Umbilical cord (tissue), 2 donors: Measurements from ENCODE around the gene IRAG1. TPM values are rescaled to one million over a fixed set of nuclear protein-coding genes. Genes with fewer than 3 reads are reported as not detected.

Experiments
- DNase-seq: peaks from one replicate; pipeline ENCODE4 v3.0.0-alpha.2; 2015; ENCODE audit warnings: low spot score
- total RNA-seq: library from RNA; depleted of rRNA; stranded (reverse); fragments of >200 nt; gene quantifications from one replicate; pipeline ENCODE4 v1.2.3, GENCODE V29; 2014; ENCODE audit warnings: low replicate concordance; ENCODE audit not compliant: insufficient read depth

Gene IRAG1, protein sequence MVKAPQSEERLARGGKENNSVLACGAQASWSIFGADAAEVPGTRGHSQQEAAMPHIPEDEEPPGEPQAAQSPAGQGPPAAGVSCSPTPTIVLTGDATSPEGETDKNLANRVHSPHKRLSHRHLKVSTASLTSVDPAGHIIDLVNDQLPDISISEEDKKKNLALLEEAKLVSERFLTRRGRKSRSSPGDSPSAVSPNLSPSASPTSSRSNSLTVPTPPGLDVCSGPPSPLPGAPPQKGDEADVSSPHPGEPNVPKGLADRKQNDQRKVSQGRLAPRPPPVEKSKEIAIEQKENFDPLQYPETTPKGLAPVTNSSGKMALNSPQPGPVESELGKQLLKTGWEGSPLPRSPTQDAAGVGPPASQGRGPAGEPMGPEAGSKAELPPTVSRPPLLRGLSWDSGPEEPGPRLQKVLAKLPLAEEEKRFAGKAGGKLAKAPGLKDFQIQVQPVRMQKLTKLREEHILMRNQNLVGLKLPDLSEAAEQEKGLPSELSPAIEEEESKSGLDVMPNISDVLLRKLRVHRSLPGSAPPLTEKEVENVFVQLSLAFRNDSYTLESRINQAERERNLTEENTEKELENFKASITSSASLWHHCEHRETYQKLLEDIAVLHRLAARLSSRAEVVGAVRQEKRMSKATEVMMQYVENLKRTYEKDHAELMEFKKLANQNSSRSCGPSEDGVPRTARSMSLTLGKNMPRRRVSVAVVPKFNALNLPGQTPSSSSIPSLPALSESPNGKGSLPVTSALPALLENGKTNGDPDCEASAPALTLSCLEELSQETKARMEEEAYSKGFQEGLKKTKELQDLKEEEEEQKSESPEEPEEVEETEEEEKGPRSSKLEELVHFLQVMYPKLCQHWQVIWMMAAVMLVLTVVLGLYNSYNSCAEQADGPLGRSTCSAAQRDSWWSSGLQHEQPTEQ
- total RNA-seq, result 62.6 TPM

DNA sequence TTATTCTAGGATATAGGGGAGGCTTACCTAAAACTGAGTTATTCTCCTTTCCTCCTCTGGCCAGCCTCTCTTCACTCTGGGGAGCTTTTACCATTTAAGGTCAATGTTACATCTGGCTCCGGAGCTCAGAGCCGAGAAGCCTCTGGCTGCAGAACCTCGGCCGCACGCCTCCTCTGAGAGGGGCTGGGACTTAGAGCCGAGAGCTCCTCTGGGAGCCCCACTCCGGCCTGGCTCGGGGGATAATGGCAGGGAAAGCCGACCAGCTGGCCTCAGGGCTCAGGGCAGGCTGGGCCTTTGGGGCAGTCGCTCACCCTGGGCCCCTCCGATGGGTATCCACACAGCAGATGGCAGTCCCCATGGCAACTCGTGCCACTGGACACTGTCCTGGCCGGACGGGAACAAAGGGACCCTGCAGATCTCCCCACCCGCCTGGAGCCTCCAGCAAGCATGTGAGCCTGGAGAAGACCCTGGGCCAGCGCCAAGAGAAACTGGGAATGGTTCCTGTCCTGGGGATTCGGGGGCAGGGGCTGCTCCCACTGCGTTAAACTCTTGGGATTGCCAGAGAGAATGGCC lies at the start of gene IRAG1:
Gene IRAG1 (minus strand): TSS at position 247 of the 573 bp plus-strand sequence. CDS start 153 bp downstream, at position 94.
- peak; percentile 93 for DNase-seq

DNA sequence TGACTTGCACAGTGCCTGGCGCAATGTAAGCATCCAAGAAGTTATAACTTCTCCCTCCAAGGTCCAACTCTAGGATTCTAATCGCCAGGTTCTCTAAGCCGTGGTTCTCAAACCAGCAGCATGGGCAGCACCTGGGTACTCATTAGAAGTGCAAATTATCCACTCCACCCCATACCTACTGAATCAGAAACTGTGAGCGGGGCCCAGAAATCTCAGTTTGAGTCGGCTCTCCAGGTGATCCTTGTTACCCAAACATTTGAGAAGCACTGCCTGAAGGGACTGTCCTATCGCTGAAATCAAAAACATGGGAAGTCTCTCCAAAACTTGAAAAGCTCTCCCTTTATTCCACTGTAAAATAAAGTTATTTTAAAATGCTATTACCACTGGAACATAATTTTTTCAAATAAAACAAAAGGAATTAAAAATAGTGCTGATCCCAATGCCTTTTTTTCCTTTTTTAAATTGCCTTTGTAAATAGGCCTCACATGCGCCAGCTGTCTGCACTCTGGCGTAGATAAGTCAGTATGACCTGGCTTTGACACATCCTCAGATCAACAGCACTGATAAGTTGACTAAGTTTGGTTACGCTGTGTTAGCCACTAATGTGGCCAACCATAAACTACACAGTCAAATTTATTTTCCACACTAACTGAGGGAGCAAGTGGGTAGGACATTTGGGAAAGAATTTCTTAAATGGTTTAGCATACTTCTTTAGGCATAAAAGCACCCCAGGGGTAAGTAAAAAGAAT lies 49.1 kb upstream of the IRAG1 start:
- DNase-seq, result no peak

DNA sequence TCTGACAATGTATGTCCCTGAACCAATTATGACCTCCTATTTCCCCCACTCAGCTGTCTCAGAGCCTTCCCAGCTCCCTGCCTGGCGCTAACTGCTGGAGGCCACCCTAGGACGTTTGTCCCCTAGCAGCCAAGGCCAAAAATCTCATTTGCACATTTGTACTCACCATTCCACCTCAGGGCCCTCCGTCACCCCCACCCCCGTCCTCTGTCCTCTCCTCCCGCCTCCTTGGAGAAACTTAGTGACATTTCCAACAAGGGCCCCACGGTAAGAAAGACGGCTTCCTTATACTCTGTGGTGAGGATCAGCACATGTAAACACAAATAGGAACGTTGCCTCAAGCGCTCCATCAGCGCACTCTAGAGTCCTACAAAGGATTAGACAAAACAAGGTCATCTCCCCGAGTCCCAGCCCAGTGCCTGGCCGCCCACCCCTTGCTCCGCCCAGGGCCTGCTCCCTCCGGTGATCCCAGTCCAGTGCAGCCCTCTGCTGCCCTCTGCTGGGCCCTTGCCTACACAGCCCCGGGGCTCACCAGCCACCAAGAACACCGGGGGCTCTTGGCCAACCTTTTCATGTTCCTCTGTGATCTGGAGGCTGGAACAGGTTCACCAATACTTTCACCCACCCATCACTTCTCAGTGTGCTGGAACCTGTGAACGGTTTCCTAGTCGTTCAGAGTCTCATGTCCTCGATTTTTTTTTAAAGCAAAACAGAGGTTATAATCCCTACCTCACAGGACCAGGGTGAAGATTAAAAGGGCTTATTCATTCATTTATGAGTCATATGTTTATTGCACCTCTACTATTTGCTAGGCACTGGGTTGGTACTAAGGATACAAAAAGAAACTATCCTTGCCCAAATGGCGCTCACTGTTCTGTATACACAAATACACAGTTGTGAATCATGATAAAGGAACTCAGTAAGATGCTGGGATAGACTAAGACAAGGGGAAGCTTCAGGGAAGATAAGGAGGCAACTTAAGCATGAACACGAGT lies 42.2 kb upstream of the IRAG1 start:
- DNase-seq, result peak; percentile 97

DNA sequence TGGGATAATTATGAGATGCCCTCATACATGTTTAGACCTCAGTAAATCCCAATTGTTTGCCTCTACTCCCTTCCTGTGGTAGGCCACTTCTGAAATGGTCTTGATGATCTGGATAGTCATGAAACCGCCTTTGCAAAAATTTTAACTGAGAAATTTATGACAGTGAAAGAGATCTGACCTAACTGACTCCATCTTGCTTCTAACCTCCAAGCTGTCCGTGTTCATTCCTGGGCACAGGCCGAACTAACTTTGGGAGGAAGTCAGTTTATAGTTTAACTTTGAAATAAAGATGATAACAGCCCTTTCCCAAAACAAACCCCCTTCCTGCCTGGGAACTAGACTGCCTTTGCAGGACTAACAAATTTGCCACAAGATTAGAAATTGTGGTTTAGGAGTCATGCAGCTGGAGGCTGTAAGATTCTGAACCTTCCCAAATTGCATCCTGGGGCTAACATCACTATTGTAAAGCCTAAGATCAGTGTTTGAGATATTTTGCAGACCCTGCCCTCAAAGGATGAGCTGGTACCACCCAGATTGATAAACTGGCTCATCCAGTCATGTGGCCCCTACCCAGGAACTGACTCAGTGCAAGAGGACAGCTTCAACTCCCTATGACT lies 37.6 kb upstream of the IRAG1 start:
- DNase-seq, result no peak

DNA sequence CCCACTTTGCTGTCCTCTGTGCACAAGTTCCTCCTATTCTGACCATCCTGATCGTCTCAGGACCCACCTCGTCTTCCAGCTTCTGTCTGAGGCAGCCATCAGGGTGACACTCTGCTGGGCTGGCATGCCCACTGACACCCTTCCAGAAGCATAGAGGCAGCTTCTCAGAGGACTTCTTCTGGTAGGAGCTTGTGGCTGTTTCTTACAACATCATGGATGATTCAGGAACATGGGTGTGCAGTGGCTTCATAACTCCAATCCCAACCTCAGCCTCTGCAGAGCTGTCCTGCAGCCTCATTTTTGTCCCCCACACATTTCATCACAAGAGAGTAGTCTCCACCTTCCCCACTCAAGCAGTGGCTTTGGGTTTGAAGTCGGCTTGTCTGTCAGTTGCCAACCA lies 36.6 kb upstream of the IRAG1 start:
- DNase-seq, result no peak

DNA sequence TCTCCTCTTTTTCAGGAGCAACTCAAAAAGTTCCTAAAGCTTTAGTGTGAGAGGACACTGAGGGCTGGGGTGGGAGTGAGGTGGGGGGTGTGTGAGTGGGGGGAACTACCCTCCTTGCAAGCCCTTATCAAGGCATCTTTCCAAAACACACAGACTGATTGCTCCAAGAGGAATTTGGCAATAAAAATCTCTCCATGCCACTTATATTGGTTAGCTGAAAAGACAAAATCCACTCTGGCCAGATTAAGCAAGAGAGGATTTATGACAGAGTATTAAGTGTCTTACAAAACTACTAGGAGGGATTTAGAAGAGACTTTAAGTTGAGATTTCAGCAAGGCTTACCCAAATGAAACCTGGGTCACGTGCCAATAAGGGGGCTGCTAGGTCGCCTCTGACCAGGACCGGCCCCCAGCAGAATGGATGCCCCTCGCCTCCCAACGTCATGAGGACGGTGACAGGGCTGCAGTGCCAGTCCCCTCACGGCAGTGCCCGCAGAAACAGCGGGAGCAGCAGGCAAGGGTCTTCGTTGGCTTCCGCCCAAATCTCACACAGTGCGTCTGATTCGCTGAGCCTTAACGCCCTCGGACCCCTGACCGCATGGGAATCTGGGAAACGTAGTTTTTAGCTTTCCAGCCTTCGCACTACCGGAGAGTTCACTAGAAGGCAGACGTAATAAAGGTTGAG lies 35.4 kb upstream of the IRAG1 start:
- DNase-seq, result peak; percentile 95

DNA sequence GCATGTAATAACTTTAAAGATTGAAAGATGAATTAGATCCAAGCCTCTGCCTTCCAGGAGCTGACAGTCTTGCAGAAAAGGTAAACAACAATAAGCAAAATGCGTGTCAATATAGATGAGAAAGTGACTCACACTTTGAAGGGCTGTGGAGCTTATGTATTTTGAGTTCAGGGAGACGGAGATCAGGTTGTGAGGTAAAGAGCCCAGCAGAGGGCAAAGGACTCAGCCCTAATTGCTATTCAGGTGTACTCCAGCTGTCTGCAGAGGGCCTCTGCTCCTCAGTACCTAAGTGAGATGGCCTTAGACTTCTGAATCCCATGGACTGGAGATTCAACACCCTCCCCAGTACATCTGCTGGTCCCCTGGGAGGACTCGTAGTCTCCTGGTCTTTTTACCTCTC lies 34.6 kb upstream of the IRAG1 start:
- DNase-seq, result no peak

DNA sequence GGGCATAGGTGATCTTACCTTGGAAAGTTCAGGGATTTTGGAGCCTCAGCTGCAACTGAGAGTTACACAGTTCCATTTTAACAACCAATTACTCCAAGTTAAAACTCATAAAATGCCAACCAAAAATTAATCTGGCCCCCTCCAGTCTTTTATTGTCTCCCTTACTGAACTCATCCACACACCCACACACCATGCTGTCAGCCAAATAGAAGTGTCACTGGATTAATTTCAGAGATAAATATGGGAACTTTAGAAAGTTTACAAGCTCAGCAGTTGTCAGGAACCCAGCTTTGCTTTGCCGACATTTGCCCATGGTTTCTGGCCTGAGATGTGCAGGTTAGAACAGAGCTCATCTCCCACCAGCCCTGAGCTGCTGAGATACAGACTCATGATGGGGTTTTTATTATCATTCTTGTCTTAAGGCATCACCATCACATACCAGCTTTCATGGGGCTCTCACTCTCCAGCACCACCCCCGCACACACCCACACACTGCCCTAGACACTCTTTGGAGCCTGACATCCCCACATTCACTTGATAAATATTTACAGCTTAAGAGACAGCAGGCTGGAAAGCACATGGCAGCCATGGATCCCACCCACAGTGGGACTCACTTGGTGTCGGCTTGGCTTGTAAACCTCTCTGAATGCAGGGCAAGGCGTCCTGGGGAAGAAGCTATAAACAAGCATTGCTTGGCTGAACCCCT lies 33.7 kb upstream of the IRAG1 start:
- peak; percentile 88 for DNase-seq

DNA sequence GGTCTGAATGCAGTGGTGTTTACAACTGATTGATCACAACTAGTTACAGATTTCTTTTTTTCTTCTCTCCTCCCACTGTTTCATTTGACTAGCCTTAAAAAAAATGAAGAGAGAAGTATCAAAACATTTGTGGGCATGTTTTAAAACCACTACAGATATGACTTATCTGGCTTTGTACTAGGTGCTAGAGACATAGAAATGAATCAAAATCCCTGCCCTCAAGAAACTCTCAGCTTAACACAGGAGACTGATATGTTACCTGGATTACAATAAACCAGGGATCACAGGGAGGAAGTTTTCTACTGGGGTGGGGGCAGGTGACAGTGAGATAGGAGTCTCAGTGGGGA lies 32.3 kb upstream of the IRAG1 start:
- no peak for DNase-seq

DNA sequence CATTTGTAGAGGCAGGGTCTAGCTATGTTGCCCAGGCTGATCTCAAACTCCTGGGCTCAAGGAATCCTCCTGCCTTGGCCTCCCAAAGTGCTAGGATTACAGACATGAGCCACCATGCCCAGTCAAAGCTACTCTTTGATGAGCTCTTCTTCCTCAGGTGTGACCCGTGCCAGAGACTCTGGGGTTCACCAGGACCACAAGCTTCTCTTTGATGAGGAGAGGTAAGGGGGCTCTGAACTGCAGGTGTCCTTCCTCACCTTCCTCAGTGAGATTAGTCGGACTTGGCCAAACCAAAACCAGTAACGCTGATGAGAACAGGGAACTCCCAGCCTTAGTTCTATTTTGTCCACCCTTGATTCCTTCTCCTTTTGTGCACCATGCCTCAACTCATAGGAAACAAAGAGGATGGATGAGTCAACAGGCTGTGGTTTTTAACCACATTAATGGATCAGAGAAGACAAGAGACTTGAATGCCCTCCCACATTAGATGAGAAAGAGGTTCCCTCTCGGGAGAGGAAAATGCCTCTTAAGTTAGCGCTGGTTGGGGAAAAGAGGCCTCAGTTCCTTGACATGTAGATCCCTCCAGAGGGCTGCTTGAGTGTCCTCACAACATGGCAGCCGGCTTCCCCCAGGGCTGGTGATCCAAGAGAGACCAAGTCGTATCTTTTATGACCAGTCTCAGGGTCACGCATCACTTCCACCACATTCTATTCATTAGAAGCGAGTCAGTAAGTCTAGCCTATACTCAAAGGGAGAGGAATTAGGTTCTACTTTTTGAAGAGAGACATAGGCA lies 31.8 kb upstream of the IRAG1 start:
- DNase-seq, result no peak

DNA sequence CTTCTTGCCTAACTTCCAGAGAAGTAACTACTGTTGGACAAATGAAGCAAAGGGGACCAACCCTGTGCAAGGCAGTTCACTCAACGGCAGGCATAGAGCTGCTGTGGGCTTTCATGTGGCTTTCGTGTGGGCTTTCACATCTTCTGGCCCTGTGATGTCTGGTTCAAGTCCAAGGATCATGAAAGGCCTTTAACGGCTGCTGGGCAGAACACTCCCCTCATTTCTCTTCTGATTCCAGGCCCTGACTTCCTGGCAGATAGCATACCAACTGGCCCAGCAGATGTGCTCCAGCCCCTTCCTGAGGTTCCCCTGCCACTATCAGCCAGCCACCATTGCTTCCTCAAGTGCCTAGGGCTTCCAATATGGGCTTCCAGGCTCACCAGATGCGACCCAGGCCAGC lies 28.8 kb upstream of the IRAG1 start:
- no peak for DNase-seq

DNA sequence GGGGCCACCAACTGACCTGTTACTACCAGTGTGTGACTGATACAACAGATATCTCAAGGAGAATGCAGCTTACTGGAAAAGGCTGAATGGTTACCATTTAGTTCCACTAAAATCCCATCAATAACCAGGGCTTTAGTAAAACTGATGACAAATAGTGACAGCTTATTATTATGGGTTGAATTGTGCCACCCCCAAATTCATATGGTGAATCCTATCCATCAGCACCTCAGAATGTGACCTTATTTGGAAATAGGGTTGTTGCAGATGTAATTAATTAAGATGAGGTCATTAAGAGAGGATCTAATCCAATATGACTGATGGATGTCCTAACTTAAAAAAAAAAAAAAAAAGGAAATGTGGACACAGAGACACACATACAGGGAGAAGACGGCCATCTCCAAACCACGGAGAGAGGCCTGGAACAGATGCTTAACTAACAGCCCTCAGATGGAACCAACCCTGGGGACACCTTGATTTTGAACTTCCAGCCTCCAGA lies 27.4 kb upstream of the IRAG1 start:
- DNase-seq, result no peak

DNA sequence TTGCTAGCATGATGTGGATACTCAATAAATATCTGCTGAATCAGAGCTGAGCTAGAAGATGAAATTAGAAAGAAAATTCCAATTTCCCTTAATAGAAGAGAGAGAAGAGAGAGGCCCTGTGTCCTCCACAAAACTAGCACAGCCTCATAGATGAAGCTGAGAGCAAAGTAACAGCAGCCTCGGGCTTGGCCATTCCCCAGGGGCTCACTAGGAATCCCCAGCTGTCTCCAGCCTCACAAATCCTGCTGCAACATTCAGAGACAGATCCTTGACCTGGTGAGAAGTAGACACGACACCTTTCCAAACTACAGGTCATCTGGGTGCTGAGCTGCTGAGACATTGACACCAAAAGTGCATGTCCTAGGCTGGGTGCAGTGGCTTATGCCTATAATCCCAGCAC lies 26.1 kb upstream of the IRAG1 start:
- DNase-seq, result no peak

DNA sequence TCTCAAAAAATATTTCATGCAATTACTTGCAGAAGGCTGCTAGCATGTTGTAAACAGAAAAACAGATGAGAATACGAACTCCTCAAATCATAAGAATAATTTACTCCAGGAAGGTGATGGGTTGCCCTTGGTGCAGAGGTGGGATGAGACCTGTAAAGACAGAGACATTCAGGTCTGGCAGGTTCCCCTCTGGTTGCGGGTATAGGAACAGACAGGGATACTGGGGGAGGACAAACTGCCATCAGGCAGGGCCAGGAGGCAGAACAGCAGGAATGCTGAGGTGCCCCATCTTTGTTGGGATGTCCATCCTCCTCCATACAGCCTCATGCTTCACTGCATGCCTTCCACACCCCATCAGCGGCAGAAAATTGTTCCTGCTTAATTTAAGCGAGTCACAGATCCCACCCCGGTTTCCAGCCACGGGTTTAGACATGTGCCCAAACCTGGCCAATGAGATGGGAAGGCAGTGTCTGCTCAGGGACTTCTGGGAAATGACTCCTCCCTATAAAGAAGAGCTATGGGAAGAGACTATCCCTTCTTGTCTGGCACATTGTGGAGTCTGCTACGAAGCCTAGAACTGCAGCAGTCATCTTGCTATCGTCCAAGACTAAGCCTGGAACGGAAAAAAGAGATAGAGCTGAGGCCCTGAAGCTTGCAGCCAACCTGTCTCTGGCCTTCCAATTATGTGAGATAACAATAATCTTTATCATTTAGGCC lies 23.1 kb upstream of the IRAG1 start:
- no peak for DNase-seq

DNA sequence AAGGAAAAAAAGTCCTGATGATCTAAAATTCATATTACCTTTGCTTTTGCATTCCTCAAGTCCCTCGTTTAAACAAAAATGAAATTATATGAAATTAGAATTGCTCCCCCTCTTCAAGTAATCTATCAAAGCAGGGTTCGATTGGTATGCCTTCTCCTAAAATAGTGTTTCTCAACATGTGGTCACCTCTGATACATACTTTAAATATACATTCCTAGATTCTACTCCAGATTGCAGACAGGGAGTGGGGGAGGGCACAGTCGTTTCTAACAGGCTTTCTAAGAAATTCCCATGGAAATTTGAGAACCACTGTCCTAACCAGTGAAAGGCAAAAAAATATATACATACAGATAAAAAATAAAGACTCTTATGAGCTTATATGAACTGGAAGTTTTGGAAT lies 22.6 kb upstream of the IRAG1 start:
- peak; percentile 36 for DNase-seq

DNA sequence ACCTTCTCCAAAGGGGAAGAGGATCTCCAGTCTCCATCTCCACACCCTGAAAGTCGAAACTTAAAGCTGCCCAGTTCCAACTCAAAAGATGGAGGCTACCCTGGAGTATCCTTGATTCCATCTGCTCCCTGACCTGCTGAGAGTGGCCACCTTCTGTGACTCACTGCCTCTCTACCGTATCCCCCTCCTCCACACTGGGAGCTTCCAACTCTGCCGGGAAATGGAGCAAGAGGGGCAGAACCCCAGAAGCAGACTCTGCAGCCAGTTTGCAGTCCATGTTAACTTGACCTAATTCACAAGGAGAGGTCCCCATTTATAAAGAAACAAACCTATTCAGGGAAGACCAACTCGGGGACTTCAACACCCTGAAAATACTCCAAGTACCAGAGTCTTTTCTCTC lies 22.0 kb upstream of the IRAG1 start:
- DNase-seq, result no peak
